NAMALWA (cell line): ENCODE measurements around the gene RECQL5.
A peak's percentile ranks its signal among the peaks of the same experiment; 100 is the strongest.
"Not testable (repeated sequence)": the region's sequence is repeated elsewhere in the genome, so short reads cannot be mapped to it uniquely, and the experiment has no call there.

Source experiments
- DNase-seq: peaks from one replicate; pipeline ENCODE4 v3.0.0-alpha.2; 2015; ENCODE audit warnings: low spot score

The RECQL5 gene

DNA sequence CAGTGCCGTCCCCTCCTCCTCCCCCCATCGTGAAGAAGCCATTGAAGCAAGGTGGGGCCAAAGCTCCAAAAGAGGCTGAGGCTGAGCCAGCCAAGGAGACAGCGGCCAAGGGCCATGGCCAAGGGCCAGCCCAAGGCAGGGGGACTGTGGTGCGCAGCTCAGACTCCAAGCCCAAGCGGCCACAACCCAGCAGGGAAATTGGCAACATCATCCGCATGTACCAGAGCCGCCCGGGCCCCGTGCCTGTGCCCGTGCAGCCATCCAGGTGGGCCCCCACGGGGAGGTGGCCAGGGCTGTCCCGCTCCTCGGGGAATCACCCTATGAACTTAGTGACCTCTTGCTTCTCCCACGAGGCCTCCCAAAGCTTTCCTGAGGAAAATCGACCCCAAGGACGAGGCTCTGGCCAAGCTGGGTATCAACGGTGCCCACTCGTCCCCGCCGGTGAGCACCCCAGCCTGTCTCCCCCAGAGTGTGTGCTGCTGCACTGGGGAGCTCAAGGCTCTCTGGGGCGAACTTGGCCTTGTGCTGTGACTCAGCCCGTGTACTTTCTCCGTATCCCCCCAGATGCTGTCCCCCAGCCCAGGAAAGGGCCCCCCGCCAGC lies 50.3 kb downstream of the RECQL5 start:
- DNase-seq, result no peak

DNA sequence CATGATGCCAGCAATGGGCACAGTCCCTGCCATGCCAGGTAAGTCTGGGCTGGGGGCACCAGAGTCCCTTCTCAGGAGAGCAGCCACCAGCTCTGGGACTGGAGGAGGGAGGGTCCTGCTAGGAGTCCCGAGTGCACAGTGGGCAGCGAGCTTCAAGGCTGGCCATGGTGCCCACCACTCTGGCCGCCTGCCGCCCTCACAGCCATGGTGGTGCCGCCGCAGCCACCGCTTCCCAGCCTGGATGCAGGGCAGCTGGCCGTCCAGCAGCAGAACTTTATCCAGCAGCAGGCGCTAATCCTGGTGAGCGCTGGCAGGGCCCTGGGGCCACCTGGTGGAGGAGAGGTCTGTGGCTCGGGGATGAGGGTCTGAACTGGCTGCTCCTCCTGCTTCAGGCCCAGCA lies 51.7 kb downstream of the RECQL5 start:
- DNase-seq, result no peak

DNA sequence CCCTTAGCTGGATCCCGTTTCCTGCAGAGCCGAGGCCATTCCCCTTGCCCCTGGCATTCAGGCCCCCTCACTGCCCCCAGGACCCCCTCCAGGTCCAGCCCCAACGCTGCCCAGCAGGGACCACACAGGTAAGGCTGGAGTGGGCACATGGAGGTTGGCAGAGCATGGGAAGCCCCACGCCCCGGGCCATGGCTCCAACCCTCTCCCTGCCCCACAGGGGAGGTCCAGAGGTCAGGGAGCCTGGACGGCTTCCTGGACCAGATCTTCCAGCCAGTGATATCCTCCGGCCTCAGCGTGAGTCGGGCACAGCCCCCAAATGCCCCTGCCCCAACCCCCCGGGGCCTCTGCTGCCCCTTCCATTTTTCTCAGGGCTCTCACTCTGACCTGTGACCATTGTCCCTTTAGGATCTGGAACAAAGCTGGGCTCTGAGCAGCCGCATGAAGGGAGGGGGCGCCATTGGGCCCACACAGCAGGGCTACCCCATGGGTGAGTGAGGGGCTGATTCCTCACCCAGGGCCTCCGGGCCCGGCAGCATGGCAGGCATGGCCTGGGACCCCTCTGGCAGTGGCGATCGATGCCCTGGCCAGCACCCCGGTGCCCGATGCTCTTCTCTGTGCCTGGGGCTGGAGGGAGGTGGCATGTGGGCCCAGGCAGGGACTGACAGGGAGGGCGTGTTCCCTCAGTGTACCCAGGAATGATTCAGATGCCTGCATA lies 52.2 kb downstream of the RECQL5 start:
- no peak for DNase-seq

DNA sequence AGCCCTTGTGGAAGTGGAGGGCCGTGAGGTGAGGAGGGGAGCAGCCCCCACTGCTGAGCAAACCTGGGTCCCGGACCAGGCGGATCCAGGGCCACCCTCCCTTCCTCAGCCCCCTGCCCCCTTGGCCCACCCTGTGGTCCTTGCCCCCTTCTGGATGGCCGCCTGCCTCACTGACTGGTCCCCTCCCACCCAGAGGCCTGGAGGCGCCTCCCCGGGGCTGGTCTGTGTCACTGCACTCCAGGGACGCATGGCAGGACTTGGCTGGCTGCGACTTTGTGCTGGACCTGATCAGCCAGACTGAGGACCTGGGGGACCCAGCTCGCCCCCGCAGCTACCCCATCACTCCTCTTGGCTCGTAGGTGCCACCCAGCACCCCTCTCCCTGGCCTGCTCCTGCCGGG lies 52.9 kb downstream of the RECQL5 start:
- peak; percentile 37 for DNase-seq

DNA sequence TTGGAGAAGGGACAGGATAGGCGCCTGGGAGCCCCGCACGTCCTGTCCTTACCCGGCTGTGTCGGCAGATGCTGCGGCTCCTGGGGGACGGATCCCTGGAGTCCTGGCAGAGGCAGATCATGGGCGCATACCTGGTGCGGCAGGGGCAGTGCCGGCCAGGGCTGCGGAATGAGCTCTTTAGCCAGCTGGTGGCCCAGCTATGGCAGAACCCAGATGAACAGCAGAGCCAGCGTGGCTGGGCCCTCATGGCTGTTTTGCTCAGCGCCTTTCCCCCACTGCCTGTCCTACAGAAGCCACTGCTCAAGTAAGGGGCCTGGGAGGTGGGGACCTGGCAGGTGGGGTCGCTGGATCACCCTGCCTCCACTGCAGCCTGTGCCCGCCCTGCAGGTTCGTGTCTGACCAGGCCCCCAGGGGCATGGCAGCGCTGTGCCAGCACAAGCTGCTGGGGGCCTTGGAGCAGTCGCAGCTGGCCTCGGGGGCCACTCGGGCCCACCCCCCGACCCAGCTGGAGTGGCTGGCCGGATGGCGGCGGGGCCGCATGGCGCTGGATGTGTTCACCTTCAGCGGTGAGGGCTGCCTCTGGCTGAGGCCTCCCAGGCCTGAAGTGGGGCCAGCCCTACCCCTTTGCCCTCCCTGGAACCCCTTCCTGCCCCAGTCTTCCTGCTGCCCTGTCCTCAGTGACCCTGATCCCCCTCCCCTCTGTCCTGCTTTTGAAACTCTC lies 53.9 kb downstream of the RECQL5 start:
- DNase-seq, result no peak

DNA sequence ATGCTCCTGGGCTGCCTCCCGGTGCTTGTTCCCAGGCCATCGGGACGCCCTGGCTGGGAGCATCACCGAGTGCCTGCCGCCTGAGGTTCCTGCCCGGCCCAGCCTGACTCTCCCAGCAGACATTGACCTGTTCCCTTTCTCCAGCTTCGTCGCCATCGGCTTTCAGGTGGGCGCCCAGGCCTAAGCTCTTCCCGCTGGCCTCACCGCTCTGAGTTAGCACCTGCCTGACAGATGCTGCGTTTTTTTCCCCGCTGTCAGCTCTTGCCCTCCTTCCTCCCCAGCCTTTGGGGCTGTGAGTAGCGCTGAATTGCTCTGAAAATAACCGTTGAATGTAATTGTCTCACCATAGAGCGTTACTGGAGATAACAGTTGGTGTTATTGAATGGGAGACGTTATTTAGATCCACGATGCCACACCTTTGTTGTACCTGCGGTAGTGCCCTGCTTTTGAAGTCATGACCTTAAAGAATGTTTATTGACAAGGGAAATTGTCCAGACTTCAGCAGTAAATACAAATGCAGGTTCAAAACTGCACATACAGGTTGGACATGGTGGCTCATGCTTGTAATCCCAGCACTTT lies 55.0 kb downstream of the RECQL5 start:
- no peak for DNase-seq

DNA sequence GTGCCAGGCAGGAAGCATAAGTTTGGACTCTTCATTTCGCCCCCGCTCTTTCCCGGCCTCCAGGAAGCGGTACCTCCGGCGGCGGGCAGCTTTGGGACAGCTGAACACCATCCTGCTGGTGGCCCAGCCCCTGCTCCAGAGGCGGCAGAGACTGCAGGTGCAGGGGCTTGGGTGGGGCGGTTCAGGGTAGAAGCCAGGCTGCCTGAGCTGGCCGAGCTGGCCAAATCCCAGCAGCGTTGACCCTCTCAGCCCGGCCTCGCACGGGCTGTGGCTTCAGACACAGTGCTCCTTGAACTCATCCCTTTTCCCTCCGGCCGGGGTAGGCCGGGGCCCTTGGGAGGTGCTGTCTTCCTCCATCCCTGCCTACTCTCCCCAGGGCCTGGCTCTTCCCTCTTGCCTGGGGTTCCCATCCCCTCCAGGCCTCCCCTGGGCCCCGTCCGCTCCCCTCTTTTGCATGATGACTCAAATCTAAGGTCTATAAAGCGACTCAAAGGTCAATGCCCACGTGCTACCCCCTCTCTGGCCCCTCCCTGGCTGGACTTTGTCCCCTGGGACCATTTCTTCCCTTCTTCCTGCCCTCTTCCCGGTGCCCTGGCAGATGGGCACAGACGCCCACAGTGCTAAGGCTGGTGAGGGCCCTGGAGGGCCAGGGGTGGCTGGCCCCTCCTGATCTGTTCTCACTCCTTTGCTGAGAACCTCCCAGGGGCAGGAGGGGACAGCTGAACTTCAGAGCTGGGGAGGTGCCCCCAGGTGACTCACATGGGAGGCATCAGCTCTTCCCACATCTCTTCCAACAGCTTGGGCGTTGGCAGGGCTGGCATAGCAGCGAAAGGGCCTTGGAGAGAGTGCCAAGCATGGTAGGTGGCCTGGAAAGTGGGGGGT lies 56.6 kb downstream of the RECQL5 start:
- DNase-seq, result no peak

DNA sequence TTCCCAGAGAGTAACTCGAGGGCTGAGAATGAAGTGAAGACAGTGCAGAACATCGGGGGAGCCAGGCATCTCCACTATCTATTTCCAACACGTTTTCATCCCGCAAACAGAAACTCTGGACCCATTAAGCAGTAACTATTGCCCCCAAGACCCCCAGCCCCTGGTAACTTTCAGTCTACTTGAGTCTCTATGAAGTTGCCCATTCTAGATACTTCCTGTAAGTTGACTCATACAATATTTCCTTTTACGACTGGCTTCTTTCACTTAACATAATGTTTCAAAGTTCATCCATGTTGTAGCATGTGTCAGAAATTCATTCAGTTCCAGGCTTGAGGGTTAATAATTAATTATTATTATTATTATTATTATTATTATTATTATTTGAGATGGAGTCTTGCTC lies 59.9 kb downstream of the RECQL5 start:
- DNase-seq, result no peak

DNA sequence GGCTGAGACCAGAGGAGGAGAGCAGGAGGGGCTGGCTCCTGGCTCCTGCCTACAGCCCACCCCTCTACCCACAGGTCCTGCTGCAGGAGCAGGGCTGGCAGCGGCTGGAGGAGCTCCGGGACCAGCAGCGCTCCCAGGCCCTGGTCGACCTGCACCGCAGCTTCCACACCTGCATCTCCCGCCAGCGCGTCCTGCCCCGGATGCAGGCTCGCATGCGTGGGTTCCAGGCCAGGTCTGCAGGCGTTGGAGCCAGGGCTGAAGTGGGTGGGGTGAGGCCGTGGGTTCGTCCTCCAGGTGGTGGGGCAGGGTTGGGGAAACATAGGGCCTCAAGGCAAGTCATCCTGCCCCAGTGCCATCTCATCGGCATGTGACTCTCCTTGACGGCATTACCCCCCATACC lies 61.2 kb downstream of the RECQL5 start:
- no peak for DNase-seq

DNA sequence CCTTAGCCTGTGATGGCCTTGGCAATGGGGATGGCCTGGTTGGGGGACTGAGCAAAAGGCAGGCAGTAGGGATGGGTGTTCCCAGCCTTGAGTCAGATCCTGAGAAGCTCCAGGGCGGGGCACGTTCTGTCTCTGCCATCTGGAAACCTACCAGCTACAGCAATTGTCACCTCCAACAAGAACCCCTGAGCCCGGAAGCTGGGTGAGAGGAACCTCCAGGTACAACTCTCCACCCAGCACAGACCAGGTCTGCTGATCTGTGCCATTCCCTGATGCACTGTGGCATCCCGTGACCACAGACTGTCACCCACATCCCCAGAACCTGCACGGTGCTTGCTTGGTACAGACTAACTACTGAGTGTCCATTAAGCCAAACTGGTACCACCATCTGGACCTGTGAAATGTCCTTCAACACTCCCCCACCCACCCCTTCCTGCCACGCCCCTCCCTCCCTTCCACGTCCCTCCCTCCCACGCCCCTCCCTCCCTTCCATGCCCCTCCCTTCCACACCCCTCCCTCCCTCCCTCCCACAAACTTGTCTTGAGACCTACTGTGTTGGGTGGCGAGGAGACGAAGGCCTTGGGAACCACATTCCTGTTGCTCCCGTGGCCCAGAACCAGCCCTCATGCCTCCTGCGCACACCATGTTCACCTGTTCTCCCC lies 62.8 kb downstream of the RECQL5 start:
- no peak for DNase-seq

DNA sequence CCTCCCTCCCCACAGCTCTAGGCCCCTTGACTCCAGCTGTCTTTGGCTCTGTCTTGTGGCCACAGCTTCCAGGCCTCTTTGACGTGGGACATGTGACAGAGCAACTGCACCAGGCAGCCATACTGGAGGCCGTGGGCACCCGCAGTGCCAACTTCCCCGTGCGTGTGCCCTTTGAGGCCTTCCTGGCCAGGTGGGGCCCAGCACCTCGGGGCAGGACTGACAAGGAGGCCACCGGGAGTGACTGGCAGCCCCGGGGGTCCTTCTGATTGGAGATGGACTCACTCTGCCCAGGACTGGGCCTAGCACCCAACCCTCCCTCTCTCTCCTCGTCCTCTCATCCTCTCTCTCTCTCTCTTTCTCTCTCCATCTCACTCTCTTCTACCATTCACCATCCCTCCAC lies 63.8 kb downstream of the RECQL5 start:
- no peak for DNase-seq

DNA sequence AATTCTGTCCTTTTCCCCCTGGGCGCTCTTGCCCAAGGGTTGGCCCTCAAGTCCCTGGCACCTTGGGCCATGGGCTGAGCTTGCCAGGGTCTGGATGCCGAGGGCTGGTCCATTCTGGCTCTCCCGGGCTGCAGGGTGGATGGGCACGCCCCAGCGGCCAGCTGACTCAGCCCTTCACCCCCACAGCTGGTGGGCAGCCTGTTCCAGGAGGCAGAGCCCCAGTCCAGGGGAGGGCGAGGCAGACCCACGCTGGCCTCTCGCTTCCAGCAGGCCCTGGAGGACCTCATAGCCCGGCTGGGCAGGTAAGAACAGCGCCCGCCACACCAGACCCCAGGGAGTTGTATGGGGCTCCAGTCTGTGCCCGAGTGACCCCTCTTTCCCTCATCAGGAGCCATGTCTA lies 64.3 kb downstream of the RECQL5 start:
- DNase-seq, result no peak

DNA sequence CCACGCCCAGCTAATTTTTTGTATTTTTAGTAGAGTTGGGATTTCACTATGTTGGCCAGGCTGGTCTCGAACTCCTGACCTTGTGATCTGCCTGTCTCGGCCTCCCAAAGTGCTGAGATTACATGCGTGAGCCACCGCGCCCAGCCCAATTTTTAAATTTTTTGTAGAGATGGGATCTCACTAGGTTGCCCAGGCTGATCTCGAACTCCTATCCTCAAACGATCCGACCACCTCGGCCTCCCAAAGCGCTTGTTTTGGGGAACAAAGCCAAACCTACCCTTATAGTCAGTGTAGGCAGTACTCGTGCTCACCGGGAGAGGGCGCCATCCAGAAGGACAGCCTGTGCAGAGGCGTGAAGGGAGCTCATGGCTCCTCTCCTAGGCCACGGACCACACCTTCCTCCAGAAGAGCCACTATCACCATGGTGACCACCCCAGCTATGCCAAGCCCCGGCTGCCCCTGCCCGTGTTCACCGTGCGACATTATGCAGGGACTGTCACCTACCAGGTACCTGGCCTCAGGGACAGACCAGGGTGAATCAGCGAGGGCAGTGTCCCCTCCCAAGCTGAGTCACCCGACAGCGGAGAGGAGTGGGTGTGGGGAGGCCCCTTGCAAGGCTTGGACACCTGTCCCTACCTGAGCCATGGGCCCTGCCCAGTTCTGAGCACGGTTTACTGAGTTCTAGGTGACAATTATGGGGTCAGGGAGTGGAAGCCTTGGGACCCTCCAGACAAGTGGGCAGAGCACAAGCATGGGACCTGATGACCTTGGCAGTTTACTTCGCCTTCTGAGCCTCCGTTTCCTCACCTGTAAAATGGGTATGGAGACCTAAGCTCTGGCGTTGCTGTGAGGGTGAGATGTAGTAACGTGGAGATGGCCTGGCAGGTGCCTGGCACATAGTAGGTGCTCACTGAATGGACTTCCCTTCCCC lies 65.6 kb downstream of the RECQL5 start:
- DNase-seq, result peak; percentile 80

DNA sequence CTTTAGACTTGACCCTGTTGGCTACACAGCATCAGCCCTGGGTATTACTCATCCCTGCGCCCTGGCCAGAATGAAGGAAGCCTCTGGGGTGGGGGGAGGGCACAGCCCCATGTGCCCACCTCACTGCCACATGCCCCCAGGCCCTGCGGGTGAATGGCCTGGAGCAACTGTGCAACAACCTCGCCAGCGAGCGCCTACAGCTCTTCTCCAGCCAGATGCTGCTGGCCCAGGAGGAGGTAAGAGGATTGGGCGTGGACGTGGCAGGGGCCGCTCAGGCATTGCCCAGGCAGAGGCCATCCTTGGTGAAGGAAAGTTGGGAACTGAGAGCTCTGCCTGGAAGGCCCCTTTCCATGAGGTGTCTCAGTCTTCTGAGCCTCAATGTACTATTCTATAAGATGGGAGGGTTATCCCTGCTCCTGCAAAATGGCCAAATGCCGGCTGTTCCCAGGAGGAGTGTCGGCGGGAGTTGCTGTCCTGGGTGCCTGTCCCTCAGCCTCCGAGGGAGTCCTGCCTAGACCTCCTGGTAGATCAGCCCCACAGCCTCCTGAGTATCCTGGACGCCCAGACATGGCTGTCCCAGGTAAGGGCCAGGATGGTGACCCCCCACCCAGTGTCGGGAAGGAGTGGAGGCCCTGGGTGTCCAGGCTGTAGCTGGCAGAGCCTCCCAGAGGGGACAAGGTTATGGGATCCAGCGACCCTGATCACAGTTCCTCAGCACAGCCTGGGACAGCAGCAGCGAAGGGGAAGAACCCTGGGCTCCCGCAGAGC lies 70.5 kb downstream of the RECQL5 start:
- DNase-seq, result no peak

DNA sequence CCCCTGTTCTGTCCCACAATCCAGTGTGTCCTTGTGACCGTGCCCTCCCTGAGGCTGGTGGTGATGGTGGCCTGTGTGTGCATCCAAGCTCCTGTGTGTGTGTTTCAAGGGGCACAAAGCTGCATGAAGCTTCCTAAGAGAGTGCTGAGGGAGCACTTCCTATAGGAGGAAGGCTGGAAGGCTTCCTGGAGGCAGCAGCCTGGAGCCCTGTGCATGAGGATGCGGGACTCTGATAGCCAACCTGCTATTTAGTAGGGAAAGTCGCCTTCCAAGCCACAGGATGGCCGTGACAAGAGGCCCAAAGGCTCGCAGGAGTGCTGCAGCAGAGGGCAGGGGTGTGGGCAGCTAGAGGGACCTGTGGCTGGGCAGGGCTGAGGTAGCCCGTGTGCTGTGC lies 71.0 kb downstream of the RECQL5 start:
- no peak for DNase-seq

DNA sequence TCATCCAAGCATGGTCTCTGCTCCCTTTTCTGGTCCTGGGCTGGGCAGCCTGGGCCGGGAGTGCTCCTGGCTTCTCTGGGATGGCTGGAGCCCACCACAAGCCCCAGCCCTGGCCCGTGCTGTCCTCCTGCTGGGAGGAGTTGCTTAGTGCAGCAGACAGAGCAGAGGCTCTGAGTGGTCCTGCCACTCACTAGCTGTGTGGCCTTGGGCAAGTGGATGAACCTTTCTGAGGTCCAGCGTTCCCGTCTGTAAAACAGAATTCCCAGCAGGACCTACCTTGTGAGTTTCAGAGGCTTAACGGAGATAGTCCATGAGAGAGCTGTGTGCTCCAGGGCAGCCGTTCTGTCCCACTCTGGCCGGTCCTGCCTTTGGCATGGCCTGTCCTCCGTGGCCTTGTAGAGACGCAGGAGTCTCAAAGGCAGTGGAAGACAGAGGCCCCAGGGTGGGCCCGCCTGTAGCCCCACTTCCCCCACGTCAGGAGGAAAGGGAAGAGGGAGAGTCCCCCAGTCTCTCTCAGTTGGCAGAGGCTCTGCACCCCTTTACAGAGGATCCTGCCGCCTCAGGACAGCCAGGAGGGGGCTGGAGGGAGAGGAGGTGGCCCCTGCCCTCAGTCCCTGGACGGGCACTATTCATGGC lies 71.6 kb downstream of the RECQL5 start:
- no peak for DNase-seq

DNA sequence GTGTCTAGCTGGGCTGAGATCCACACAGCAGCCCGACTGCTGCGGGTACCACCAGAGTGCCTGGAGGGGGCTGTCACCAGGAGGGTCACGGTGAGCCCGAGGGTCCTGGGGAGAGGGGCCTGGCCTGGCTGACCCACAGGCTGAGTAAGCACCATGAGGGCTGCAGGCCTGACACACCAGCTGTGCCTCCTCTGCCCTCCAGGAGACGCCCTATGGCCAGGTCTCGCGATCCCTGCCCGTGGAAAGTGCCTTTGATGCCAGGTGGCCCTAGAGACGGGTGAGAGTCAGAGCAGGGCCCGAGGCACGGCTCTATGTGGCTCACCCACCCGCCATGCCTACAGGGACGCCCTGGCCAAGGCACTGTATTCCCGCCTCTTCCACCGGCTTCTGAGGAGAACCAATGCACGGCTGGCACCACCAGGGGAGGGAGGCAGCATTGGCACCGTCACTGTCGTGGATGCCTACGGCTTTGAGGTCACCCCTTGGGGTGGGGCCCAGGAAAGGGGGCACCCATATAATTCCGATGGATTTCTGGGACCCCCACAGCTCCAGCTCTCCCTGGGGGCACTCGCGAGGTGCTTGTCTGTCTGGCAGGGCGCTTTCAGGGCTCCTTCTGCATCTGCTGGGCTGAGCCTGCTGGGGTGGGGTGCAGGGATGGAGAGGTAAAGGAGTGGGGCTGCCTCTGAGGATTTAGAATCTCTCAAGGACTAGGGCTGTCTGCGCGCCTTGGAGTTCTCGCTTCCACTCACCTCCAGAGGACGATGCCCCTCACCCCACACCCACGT lies 72.3 kb downstream of the RECQL5 start:
- DNase-seq, result no peak

DNA sequence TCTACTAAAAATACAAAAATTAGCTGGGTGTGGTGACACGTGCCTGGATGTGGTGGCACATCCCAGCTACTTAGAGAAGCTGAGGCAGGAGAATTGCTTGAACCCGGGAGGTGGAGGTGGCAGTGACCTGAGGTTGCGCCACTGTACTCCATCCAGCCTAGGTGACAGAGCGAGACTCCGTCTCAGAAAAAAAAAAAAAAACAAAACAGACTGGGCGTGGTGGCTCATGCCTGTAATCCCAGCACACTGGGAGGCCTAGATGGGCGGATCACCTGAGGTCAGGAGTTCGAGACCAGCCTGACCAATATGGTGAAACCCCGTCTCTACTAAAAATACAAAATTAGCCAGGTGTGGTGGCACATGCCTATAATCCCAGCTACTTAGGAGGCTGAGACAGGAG lies 73.5 kb downstream of the RECQL5 start:
- DNase-seq, result not testable (repeated sequence)
